ENCODE data around the gene PSORS1C2. TPM values are rescaled to one million over a fixed set of nuclear protein-coding genes. Genes with fewer than 3 reads are reported as not detected.

Gene PSORS1C2
- total and polyA plus RNA-seq, 2 experiments from 2014 or later, result not detected

DNA sequence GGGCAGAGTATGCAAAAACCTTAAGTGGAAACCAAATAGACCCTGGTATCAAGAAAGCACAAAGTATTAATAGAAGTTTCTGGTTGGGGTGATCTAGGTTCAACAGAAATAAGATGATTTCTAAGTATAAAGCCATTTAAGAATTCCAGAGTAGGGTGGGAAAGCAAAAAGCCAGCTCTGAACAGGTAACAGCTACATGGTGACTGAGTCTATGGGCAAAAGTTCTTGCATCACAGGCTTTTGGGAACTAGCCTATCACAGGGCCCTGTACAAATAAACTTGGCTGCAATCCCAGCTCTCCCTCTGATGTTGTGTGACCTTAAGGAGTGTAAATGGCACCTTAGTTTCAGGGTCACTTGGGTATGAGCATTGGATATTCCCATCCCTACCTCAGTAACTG lies 25.1 kb upstream of the PSORS1C2 start:
- DNase-seq, result no peak
- Histone ChIP-seq H3K9me3 (ENCODE audit: low read depth) (no peaks in the 10 kb centered on the region), H3K27me3 (replicated peaks; ENCODE audit: insufficient read depth) (no peaks in the 10 kb centered on the region), H4K20me1 (ENCODE audit: insufficient read depth) (no peaks in the 10 kb centered on the region), H2AFZ (no peak overlapping the region), H3K36me3 (ENCODE audit: low read depth) (no peaks in the 10 kb centered on the region), H3K4me1 (ENCODE audit: insufficient read depth) (0 out of 2 replicates have a peak, but pooled peaks cover 3% of the 10 kb centered on the region), H3K9me2 (ENCODE audit: insufficient read depth) (no peaks in the 10 kb centered on the region), H3K27ac (no peak overlapping the region), H3K4me3 (no peak overlapping the region), H3K4me2 (ENCODE audit: unreplicated experiment) (no peak overlapping the region), H3K9ac (no peak overlapping the region), H3K79me2 (ENCODE audit: insufficient read depth) (peaks cover 15% of the 10 kb centered on the region), H3F3A (ENCODE audit: insufficient read depth) (peaks cover 6% of the 10 kb centered on the region)
- in situ Hi-C loops (cut with MboI), result no loop called here
- TF ChIP-seq EZH2phosphoT487 (IDR thresholded peaks at IDR 0.05; ENCODE audit: insufficient read depth, low read depth) (no peak), EZH2 (IDR thresholded peaks at IDR 0.05; ENCODE audit: insufficient read depth, poor library complexity, severe bottlenecking) (no peak)

DNA sequence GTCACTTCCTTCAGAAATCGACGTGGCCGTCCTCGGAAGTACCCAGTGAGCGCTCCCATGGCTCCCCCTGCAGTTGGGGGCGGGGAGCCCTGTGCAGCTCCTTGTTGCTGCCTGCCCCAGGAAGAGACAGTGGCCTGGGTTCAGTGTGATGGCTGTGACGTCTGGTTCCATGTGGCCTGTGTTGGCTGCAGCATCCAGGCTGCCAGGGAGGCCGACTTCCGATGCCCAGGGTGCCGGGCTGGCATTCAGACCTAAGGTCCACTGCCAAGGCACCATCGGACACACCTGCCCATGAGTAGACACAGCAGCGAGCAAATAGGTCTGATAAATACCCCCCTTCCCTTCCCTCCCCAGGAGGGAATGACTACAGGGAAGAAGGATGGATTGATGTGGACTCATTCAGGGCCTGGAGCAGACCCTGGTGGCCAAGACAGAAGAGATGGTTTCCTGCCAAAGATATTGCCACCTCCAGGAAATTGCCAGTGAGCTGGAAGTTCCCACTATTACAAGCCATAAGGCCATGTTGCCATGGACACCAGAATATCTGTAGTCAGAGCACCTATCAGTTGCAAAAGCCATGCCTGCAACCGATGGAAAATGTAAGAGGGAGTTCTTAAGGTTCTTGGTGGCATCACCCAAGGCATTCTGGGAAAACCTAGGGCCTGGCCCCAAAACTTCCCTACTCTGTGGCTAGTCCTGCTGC lies 23.7 kb upstream of the PSORS1C2 start:
- Histone ChIP-seq H3F3A (ENCODE audit: insufficient read depth) (peaks cover 4% of the 10 kb centered on the region; the same call in 1 of the 2 replicates), H2AFZ (no peak overlapping the region), H3K9ac (no peak overlapping the region), H3K27me3 (replicated peaks; ENCODE audit: insufficient read depth) (no peaks in the 10 kb centered on the region), H3K9me2 (ENCODE audit: insufficient read depth) (no peaks in the 10 kb centered on the region), H4K20me1 (ENCODE audit: insufficient read depth) (no peaks in the 10 kb centered on the region), H3K36me3 (ENCODE audit: low read depth) (no peaks in the 10 kb centered on the region), H3K9me3 (ENCODE audit: low read depth) (no peaks in the 10 kb centered on the region), H3K4me3 (no peak overlapping the region), H3K79me2 (ENCODE audit: insufficient read depth) (peaks cover 15% of the 10 kb centered on the region), H3K4me1 (ENCODE audit: insufficient read depth) (0 out of 2 replicates have a peak, but pooled peaks cover 3% of the 10 kb centered on the region), H3K27ac (no peak overlapping the region), H3K4me2 (ENCODE audit: unreplicated experiment) (no peak overlapping the region)
- TF ChIP-seq EZH2 (IDR thresholded peaks at IDR 0.05; ENCODE audit: insufficient read depth, poor library complexity, severe bottlenecking) (no peak), EZH2phosphoT487 (IDR thresholded peaks at IDR 0.05; ENCODE audit: insufficient read depth, low read depth) (no peak)
- in situ Hi-C loops (cut with MboI), result no loop called here
- no peak for DNase-seq
- 88 to 92% methylated on average over 13 of the region's 13 CpGs for WGBS, 2 experiments (ENCODE audit: low coverage in 1 of 2, low lambda C conversion rate in 2 of 2, missing lambda C conversion rate in 2 of 2)

DNA sequence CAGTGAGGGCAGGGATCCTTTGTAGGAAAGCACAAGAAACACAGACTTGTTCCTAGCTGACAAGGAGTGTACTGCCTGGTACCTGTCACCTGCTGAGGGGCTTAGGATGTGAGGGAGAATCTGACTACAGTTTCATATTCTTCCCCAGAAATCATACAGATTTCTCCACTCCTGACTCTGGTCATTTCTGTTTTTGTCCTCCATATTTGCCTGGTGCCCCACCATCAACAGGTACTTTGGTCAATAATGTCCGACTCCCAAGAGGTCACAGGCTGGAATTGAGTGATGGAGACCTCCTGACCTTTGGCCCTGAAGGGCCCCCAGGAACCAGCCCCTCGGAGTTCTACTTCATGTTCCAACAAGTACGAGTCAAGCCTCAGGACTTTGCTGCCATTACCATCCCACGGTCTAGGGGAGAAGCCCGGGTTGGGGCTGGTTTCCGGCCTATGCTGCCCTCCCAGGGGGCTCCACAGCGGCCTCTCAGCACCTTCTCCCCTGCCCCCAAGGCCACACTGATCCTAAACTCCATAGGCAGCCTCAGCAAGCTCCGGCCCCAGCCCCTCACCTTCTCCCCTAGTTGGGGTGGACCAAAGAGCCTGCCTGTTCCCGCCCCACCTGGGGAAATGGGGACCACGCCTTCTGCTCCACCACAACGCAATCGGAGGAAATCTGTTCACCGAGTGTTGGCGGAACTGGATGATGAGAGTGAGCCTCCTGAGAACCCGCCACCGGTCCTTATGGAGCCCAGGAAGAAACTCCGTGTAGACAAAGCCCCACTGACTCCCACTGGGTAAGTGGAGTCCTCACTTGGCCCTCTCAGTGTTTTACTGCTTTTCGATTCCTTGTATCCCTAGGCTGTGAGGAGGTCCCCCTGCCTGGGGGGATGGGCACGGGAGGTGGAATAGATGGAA lies 22.6 kb upstream of the PSORS1C2 start:
- Histone ChIP-seq H3K36me3 (ENCODE audit: low read depth) (no peaks in the 10 kb centered on the region), H2AFZ (no peak overlapping the region), H3K9me3 (ENCODE audit: low read depth) (no peaks in the 10 kb centered on the region), H3K27me3 (replicated peaks; ENCODE audit: insufficient read depth) (no peaks in the 10 kb centered on the region), H3K79me2 (ENCODE audit: insufficient read depth) (peaks cover 15% of the 10 kb centered on the region), H3K4me3 (no peak overlapping the region), H3K27ac (no peak overlapping the region), H4K20me1 (ENCODE audit: insufficient read depth) (no peaks in the 10 kb centered on the region), H3K4me2 (ENCODE audit: unreplicated experiment) (no peak overlapping the region), H3K4me1 (ENCODE audit: insufficient read depth) (0 out of 2 replicates have a peak, but pooled peaks cover 3% of the 10 kb centered on the region), H3F3A (ENCODE audit: insufficient read depth) (peaks cover 4% of the 10 kb centered on the region; the same call in 1 of the 2 replicates), H3K9ac (no peak overlapping the region), H3K9me2 (ENCODE audit: insufficient read depth) (no peaks in the 10 kb centered on the region)
- DNase-seq, result no peak
- TF ChIP-seq EZH2phosphoT487 (IDR thresholded peaks at IDR 0.05; ENCODE audit: insufficient read depth, low read depth) (no peak), EZH2 (IDR thresholded peaks at IDR 0.05; ENCODE audit: insufficient read depth, poor library complexity, severe bottlenecking) (no peak)
- 90 to 91% methylated on average over 17 to 19 of the region's 19 CpGs for WGBS, 2 experiments (ENCODE audit: low coverage in 1 of 2, low lambda C conversion rate in 2 of 2, missing lambda C conversion rate in 2 of 2)
- in situ Hi-C loops (cut with MboI), result no loop called here

Measured in GM23248 (cell line).